ENCODE measurements around the gene CAGE1.
A peak's percentile ranks its signal among the peaks of the same experiment; 100 is the strongest.

GRCh38 chr6:7312616-7313504 lies 76.7 kb downstream of the CAGE1 start, which contains the start of gene SSR1:
- TF ChIP-seq CTCF (conservative IDR thresholded peaks at IDR 0.05; ENCODE audit: low read depth in 2 of 2) (no peak), EZH2 (IDR thresholded peaks at IDR 0.05; ENCODE audit: low read depth, unreplicated experiment) (no peak), CREB1 (CRISPR knock-in tag; IDR thresholded peaks at IDR 0.05; ENCODE audit: low read depth) (peak; percentile 62), EZH2phosphoT487 (IDR thresholded peaks at IDR 0.05; ENCODE audit: unreplicated experiment) (no peak), POLR2AphosphoS5 (IDR thresholded peaks at IDR 0.05; ENCODE audit: low read depth) (peak; percentile 95), NANOG (IDR thresholded peaks at IDR 0.05; ENCODE audit: borderline replicate concordance) (no peak), REST (IDR thresholded peaks at IDR 0.05; ENCODE audit: unreplicated experiment) (no peak), JUNB (IDR thresholded peaks at IDR 0.05; ENCODE audit: unreplicated experiment) (no peak), ZNF462 (CRISPR knock-in tag; IDR thresholded peaks at IDR 0.05) (no peak)
